ENCODE measurements around the gene H2BW1. TPM values are rescaled to one million over a fixed set of nuclear protein-coding genes. Genes with fewer than 3 reads are reported as not detected.
"Not testable (repeated sequence)": the region's sequence is repeated elsewhere in the genome, so short reads cannot be mapped to it uniquely, and the experiment has no call there.

The H2BW1 gene
- total and polyA plus RNA-seq, 7 donors: not detected

DNA sequence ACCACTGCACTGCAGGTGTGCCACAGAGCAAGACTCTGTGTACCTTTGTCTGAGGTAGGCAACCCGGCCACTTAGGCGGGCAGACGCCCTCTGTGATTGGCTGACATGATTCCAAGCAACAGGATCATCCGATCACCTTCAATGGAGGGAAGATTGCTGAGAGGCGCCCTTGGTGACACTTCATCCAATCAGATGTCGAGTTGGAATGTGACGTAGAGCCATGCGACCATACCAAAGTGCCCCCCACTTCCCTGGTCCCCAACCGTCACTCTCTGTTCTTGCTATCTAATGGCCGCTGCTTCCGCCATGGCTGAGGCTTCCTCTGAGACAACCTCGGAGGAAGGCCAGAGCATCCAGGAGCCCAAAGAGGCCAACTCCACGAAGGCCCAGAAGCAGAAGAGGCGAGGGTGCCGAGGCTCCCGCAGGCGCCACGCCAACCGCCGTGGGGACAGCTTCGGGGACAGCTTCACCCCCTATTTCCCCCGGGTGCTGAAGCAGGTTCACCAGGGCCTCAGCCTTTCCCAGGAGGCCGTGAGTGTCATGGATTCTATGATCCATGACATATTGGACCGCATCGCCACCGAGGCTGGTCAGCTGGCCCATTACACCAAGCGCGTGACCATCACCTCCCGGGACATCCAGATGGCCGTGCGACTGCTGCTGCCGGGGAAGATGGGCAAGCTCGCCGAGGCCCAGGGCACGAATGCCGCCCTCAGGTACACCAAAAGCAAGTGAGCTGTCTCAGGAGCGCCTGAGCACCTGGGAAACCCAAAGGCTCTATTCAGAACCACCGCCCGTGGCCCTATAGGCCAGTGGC, 26.4 kb upstream of the H2BW1 start, which contains the start of gene H2BW2:
Gene H2BW2, plus strand, starts transcription at position 268 of the 817 bp plus-strand sequence. Its CDS starts 39 bp downstream, at position 307.
- WGBS, 3 donors: 85 to 92% (median 89%) methylated on average over 30 to 39 of the region's 39 CpGs
- H3K27me3 ChIP-seq (ENCODE audit: insufficient read depth in 3 of 3, low read length in 2 of 3): peaks cover 0 to 9% (median 0%) of the 10 kb centered on the region in 3 donors
- no peak for DNase-seq
- TF ChIP-seq, protein P1, sequence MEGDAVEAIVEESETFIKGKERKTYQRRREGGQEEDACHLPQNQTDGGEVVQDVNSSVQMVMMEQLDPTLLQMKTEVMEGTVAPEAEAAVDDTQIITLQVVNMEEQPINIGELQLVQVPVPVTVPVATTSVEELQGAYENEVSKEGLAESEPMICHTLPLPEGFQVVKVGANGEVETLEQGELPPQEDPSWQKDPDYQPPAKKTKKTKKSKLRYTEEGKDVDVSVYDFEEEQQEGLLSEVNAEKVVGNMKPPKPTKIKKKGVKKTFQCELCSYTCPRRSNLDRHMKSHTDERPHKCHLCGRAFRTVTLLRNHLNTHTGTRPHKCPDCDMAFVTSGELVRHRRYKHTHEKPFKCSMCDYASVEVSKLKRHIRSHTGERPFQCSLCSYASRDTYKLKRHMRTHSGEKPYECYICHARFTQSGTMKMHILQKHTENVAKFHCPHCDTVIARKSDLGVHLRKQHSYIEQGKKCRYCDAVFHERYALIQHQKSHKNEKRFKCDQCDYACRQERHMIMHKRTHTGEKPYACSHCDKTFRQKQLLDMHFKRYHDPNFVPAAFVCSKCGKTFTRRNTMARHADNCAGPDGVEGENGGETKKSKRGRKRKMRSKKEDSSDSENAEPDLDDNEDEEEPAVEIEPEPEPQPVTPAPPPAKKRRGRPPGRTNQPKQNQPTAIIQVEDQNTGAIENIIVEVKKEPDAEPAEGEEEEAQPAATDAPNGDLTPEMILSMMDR (IDR thresholded peaks at IDR 0.05): no peak
- H3K36me3 ChIP-seq (ENCODE audit: insufficient read depth in 1 of 2, low read depth in 1 of 2): no peaks in the 10 kb centered on the region
- intact Hi-C loops (cut with DNase I): no loop called here
- H3K4me1 ChIP-seq: no peaks in the 10 kb centered on the region
- ATAC-seq: no peak
- H3K9me3 ChIP-seq: no peaks in the 10 kb centered on the region
- H3K27ac ChIP-seq: no peak within 1 kb of the TSS
- H3K4me3 ChIP-seq: no peak within 1 kb of the TSS

DNA sequence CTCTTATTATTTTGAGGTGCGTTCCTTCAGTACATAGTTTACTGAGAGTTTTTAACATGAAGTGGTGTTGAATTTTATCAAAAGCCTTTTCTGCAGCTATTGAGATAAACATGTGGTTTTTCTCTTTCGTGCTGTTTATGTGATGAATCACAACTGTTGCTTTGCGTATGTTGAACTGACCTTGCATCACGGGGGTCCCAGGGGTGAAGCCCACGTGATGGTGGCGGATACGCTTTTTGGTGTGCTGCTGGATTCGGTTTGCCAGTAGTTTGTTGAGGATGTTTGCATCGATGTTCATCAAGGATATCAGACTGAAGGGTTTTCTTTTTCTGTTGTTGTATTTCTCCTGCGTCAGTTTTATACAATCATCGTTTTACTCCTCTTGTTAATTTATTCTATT, 4.6 kb upstream of the H2BW1 start:
- WGBS, 3 donors: 74 to 80% (median 75%) methylated on average over 11 of the region's 11 CpGs

DNA sequence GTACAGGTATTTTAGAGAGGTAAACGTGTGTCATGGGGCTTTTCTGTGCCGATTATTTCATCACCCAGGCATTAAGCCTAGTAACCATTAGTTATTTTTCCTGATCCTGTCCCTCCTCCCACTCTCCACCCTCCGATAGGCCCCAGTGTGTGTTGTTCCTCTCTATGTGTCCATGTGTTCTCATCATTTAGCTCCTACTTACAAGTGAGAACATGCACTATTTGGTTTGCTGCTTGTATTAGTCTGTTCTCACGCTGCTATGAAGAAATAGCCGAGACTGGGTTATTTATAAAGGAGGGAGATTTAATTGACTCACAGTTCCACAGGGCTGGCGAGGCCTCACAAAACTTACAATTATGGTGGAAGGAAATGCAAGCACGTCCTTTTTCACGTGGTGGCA, 2.1 kb upstream of the H2BW1 start:
- H3K4me1 ChIP-seq; DNase-seq; intact Hi-C loops (cut with DNase I); ATAC-seq; H3K36me3 ChIP-seq (ENCODE audit: insufficient read depth in 1 of 2, low read depth in 1 of 2); H3K9me3 ChIP-seq; H3K27ac ChIP-seq; H3K4me3 ChIP-seq: not testable (repeated sequence)
- peaks cover 0 to 16% (median 0%) of the 10 kb centered on the region in 3 donors for H3K27me3 ChIP-seq (ENCODE audit: insufficient read depth in 3 of 3, low read length in 2 of 3)
- 62 to 78% (median 68%) methylated on average over 8 of the region's 8 CpGs for WGBS, 3 donors

More for the DNA sequence above, 4.6 kb upstream of the H2BW1 start:
- peaks cover 0 to 9% (median 0%) of the 10 kb centered on the region in 3 donors for H3K27me3 ChIP-seq (ENCODE audit: insufficient read depth in 3 of 3, low read length in 2 of 3)
- TF ChIP-seq, protein P1 (IDR thresholded peaks at IDR 0.05): no peak
- H3K4me3 ChIP-seq: no peak overlapping the region
- intact Hi-C loops (cut with DNase I): no loop called here
- no peaks in the 10 kb centered on the region for H3K4me1 ChIP-seq
- DNase-seq: no peak
- no peaks in the 10 kb centered on the region for H3K36me3 ChIP-seq (ENCODE audit: insufficient read depth in 1 of 2, low read depth in 1 of 2)
- H3K27ac ChIP-seq: no peak overlapping the region
- no peaks in the 10 kb centered on the region for H3K9me3 ChIP-seq
- no peak for ATAC-seq

DNA sequence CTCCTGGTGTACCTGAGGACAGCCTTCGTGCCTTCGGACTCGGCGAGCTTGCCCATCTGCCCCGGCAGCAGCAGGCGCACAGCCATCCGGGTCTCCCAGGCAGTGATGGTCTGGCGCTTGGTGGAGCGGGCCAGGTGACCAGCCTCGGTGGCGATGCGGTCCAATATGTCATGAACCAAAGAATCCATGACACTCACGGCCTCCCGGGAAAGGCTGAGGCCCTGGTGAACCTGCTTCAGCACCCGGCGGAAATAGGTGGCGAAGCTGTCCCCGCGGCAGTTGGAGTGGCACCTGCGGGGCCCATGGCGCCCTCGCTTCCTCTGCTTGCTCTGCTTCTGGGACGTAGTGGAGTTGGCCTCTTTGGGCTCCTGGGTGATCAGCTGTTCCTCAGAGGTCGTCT, 350 bp downstream of the H2BW1 start:
- TF ChIP-seq, protein P1 (IDR thresholded peaks at IDR 0.05): no peak
- Histone ChIP-seq H3K4me3 (no peak overlapping the region), H3K9me3 (no peaks in the 10 kb centered on the region), H3K27me3 (ENCODE audit: insufficient read depth in 3 of 3, low read length in 2 of 3) (peaks cover 0 to 11% (median 0%) of the 10 kb centered on the region in 3 donors), H3K27ac (no peak overlapping the region), H3K36me3 (ENCODE audit: insufficient read depth in 1 of 2, low read depth in 1 of 2) (no peaks in the 10 kb centered on the region), H3K4me1 (no peaks in the 10 kb centered on the region)
- intact Hi-C loops (cut with DNase I): no loop called here
- ATAC-seq (no peak), DNase-seq (no peak)
- WGBS, 3 donors: 91 to 92% (median 92%) methylated on average over 21 to 24 of the region's 24 CpGs

DNA sequence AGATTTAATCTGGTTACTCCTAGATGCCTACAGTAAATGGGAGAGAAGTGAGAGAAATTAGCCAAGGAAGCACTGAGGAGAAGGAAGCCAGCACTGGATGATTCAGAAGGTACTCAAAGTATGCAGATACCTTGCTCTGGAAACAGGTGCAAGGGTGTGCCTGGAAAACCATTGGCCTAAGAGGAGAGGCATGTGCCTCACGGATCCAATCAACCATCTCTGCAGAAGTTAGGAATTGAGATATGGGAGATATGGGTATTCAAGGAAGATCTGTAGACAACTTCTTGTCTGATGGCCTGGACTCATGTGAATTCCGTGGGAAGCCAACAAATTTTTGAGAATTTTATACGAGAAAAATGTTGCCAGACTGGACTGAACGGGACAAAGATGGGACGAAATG, 4.7 kb downstream of the H2BW1 start:
- WGBS, 3 donors: 63 to 69% (median 68%) methylated on average over 5 of the region's 5 CpGs
- H3K27ac ChIP-seq: no peak overlapping the region
- H3K9me3 ChIP-seq: no peaks in the 10 kb centered on the region
- H3K36me3 ChIP-seq (ENCODE audit: insufficient read depth in 1 of 2, low read depth in 1 of 2): no peaks in the 10 kb centered on the region
- intact Hi-C loops (cut with DNase I): no loop called here
- DNase-seq (no peak), ATAC-seq (no peak)
- H3K27me3 ChIP-seq (ENCODE audit: insufficient read depth in 3 of 3, low read length in 2 of 3): peaks cover 0 to 7% (median 0%) of the 10 kb centered on the region in 3 donors
- TF ChIP-seq, protein P1 (IDR thresholded peaks at IDR 0.05): no peak
- H3K4me3 ChIP-seq: no peak overlapping the region
- no peaks in the 10 kb centered on the region for H3K4me1 ChIP-seq

Data from psoas muscle (tissue), 8 donors.